ENCODE data around the gene SIPA1L2.

The SIPA1L2 gene

GRCh38 chr1:232662910-232663309 lies 33.0 kb upstream of the SIPA1L2 start:
- no peak overlapping the region for H3K27ac ChIP-seq (ENCODE audit: extremely low read depth, low read depth, low read length)
- TF ChIP-seq MYNN (tag by site-specific recombination; IDR thresholded peaks at IDR 0.05; ENCODE audit: borderline replicate concordance) (no peak), ZNF600 (tag by site-specific recombination; IDR thresholded peaks at IDR 0.05) (peak; percentile 87)
- H3K4me1 ChIP-seq (ENCODE audit: control insufficient read depth, insufficient read depth, low read length) = peaks cover 3% of the 10 kb centered on the region; the same call in 1 of the 2 replicates
- ChIA-PET POLR2A (no interaction called here), CTCF (interaction anchor here (0.6 to 1.8 kb wide), 4 partner anchors 26 to 679 kb away, joined by 3 to 4 read pairs (median 4); no protein-coding TSS in a partner anchor)
- no peaks in the 10 kb centered on the region for H3K9me3 ChIP-seq (ENCODE audit: control insufficient read depth, insufficient read depth, low read depth, low read length)
- H3K4me3 ChIP-seq (ENCODE audit: low read depth, low read length) = no peak overlapping the region
- H3K36me3 ChIP-seq (ENCODE audit: control insufficient read depth in 2 of 2, insufficient read depth in 1 of 2, low read length in 2 of 2) = no peaks in the 10 kb centered on the region

- ChIA-PET CTCF (interaction anchor here (0.6 to 2.1 kb wide), 3 partner anchors 15 to 227 kb away, joined by 3 to 5 read pairs (median 4); no protein-coding TSS in a partner anchor), POLR2A (interaction anchor here (0.6 kb wide), 1 partner anchor 936 kb away, joined by 7 read pairs; no protein-coding TSS in a partner anchor)
- peaks cover 18% of the 10 kb centered on the region for H3K4me1 ChIP-seq (ENCODE audit: control insufficient read depth, insufficient read depth, low read length)
- TF ChIP-seq ZNF354C (tag by site-specific recombination; IDR thresholded peaks at IDR 0.05; ENCODE audit: borderline replicate concordance, low read depth) (no peak), REST (tag by site-specific recombination; IDR thresholded peaks at IDR 0.05) (no peak), GLI2 (tag by site-specific recombination; IDR thresholded peaks at IDR 0.05; ENCODE audit: borderline replicate concordance, low read depth) (no peak), MYNN (tag by site-specific recombination; IDR thresholded peaks at IDR 0.05; ENCODE audit: borderline replicate concordance) (no peak), IKZF3 (tag by site-specific recombination; IDR thresholded peaks at IDR 0.05) (no peak), ZSCAN16 (tag by site-specific recombination; IDR thresholded peaks at IDR 0.05) (no peak), ZNF174 (tag by site-specific recombination; IDR thresholded peaks at IDR 0.05) (no peak), ZNF169 (tag by site-specific recombination; IDR thresholded peaks at IDR 0.05) (no peak), ZNF19 (tag by site-specific recombination; IDR thresholded peaks at IDR 0.05; ENCODE audit: low read depth) (no peak), BCL6B (tag by site-specific recombination; IDR thresholded peaks at IDR 0.05) (no peak), ZNF366 (tag by site-specific recombination; conservative IDR thresholded peaks at IDR 0.05) (no peak), ZNF658 (tag by site-specific recombination; IDR thresholded peaks at IDR 0.05) (no peak), ZNF398 (tag by site-specific recombination; IDR thresholded peaks at IDR 0.05) (no peak), ZNF777 (tag by site-specific recombination; IDR thresholded peaks at IDR 0.05; ENCODE audit: borderline replicate concordance) (no peak)
- H3K36me3 ChIP-seq (ENCODE audit: control insufficient read depth in 2 of 2, insufficient read depth in 1 of 2, low read length in 2 of 2) = no peaks in the 10 kb centered on the region
- H3K9me3 ChIP-seq (ENCODE audit: control insufficient read depth, insufficient read depth, low read depth, low read length) = no peaks in the 10 kb centered on the region
- H3K27ac ChIP-seq (ENCODE audit: extremely low read depth, low read depth, low read length) = no peak overlapping the region
- H3K4me3 ChIP-seq (ENCODE audit: low read depth, low read length) = no peak overlapping the region
Measured at GRCh38 chr1:232658386-232658785, 28.5 kb upstream of the SIPA1L2 start.

Data from HEK293 (cell line).